Suppressor macrophage treated with lipopolysaccharide for 4 hours (primary cell): ENCODE data around the gene FBXL14.
"Not testable (repeated sequence)": the region's sequence is repeated elsewhere in the genome, so short reads cannot be mapped to it uniquely, and the experiment has no call there.

Source experiments
- DNase-seq: peaks from one replicate; pipeline ENCODE4 v3.0.0-alpha.2; 2020

Gene FBXL14

DNA sequence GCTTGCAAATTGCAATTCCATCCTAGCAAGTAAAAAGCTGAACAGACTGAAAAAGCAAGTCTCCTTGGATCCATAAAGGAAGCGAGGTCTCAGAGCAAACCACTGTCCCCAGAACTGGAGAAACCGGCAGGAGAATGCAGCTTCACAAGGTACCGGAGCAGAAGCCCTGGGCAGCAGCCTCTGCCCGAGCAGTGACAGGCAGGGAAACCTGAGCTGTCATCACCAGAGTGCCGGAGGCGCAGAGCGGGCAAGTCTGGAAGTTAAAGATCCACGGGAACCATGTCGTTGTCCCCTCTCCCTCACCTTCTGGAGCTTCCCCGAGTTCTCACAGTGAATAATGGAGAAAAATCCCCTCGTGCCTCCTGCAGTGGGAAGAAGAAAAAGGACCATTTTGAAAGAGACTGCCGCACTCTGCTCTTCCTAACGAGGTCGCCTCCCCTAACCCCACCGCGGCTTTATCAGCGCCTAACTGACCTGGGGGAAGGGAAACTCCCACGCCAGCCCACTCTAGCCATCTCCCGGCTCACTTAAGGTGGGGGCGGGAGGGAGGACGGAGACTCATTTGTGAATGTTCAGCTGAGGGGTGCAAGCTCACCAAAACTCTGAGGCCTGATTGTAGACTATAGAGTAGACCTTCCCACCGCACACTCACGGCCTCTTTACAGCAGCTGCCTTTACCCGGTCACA, 27.8 kb downstream of the FBXL14 start:
- no peak for DNase-seq

DNA sequence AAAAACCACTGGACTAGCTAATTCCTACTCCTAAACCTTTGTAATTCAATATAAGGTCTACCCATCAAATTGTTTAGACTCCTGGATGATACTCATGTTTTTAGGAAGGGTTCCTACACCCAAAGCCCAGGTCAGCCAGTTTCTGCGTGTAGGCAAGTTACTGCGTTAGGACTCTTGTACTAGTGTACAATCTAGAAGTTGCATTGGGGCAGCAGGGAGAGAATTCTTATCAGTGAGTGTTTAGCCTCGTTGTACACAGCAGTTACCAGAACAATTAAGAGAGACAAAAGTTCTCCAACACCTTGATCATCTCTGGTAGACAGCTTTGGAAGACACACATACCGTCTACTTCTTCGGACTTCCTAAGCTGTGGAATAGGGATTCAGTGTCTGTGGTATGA, 29.2 kb downstream of the FBXL14 start:
- DNase-seq: no peak

DNA sequence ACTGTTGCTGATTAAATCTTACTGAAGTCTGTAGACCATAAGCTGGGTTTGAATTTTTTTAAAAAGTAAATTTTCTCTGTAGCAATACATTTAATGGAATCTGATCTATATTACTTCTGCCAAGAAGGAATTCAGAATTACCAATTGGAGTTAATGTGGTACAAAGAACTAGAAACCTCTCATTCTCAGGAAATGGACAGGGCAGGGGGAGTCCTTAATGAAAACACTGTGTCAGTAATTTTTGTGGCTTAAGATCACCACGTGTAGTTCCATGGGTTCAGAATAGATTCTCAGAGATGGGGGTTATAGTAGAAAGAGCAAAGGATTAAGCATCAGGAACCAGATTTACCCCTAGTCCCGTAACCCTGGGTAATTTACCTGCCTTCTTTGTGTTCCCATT, 30.3 kb downstream of the FBXL14 start:
- no peak for DNase-seq

DNA sequence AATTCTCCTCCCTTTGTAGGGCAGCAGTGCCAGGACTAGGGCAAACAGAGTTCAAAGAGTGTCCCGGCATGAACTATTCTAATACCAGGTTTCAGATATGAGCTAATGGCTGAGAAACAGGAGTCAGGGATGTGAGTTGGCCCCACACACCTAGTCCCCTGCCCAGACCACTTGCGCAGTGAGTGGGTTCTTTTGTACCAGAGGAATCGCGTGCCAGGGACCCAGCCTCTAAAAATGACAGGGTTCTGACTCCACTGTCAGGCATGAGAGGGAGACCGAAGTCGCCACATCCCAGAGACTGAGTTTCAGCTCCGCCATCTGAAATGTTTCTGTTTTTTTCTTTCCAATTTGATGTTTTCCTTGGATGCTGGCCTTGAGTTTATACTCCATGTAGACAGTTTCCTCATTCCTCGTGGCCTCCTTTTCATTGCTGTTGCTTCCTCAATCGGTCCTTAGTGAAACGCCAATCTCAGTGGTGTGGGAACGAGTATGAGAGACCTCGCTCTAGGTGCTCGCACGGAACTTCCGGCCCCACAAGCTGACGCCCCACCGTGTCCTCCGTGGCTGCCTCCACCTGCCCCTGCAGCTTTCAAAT, 31.5 kb downstream of the FBXL14 start:
- no peak for DNase-seq

DNA sequence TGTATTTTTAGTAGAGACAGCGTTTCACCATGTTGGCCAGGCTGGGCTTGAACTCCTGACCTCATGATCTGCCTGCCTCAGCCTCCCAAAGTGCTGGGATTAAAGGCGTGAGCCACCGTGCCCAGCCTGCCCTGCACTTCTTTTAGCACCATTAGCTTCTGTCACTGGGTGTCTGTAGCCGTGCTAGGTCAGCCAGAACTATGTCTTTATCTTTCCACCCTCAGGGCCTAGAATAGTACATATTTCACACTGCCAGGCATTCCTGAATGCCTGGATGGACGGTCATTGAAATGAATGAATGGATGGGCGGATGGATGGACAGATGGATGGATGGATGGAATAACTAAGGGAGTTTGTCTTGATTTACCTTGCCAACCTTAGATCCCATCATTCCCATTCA, 33.7 kb downstream of the FBXL14 start:
- no peak for DNase-seq

DNA sequence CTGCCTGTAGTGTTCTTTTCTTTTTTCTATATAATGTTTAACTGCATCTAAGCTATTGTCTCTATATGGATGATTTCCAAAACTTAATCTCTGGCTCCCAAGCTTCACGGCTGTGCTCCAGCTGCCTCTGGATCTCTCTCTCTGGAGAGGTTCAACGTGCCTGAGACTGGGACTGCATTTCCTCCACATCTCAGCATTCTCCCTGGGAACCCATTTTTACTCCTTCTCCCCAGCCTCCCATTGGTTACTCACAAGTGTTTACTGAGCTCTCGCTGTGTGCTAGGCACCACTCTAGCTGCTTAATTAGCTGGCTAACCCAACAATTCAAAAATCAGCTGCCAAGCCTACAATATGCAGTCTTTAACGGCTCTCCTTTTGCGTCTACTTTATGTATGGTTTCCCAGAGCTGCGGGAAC, 34.7 kb downstream of the FBXL14 start:
- no peak for DNase-seq

DNA sequence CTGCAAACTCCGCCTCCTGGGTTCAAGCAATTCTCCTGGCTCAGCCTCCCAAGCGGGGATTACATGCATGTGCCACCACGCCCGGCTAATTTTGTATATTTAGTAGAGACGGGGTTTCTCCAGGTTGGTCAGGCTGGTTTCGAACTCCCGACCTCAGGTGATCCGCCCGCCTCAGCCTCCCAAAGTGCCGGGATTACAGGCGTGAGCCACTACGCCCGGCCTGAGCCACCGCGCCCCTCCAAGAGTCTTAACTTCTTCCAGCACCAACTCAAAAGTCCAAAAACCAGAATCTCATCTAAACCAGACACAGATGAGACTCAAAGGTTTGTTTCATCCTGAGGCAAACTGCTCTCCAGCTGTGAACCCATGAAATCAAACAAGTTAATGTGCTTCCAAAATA, 36.3 kb downstream of the FBXL14 start:
- DNase-seq: not testable (repeated sequence)

DNA sequence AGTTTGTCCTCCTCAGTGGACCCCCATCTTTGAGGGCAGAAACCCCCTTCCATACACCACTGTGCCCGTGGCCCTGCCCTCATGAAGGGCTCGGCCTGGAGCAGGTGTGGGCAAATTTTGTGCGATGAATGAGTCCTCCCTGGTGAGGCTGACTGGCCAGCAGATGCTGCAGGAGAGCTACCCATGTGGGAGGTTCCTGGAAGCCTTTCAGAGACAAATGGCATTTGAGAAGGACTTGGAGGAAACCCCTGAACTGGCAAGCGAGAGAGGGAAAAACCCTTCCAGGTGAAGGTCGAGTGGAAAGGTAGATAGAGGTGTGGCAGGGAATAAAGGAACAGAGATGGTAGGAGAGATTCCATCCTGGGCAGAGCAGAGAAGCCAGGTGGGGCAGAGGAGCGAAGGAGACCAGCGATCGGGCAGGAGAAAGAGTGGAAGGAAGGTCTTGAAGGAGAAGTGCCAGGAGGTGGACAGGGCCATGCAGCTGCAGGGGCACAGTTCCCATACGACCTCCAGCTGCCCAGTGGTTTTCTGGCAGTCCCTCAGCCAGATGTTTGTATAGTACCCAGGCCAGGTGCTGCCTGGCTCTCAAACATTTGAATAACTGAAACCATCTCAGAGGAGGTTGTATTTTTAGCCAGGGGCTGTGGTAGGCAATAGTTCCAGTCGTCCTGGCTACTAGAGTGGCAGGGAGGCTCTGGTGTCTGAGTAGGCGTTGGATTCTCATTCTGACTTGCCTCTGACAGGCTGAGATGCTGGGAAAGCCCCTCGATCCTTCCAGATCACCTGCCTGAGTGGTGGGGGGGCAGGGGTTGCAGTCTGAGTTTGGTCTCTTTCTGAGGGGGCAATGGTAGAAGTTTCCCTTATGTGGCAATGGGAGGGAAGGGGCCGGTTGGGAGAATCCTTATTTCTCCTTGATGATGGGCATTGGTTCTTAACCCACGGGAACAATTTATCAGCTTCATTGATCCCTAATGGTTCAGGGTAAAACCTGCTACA, 40.1 kb downstream of the FBXL14 start:
- DNase-seq: no peak

DNA sequence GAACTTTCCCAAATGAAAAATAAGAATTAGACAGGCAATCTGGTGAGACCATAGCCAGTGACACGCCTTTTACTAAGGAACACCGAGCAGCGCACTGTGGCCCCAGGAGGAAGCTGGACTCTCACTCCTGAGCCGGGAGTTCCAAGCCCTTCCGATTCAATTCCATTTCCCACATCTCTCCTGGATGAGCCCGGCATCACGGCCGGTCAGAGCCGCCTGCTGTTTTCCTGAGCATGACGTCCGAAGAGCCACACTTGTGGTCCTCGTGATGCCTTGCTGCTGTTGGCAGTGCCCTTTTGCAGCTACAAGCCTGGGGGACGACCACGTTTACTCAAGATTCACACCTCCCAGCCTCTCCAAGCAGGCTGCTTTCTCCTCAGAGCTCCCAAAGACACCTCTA, 40.8 kb downstream of the FBXL14 start:
- no peak for DNase-seq

DNA sequence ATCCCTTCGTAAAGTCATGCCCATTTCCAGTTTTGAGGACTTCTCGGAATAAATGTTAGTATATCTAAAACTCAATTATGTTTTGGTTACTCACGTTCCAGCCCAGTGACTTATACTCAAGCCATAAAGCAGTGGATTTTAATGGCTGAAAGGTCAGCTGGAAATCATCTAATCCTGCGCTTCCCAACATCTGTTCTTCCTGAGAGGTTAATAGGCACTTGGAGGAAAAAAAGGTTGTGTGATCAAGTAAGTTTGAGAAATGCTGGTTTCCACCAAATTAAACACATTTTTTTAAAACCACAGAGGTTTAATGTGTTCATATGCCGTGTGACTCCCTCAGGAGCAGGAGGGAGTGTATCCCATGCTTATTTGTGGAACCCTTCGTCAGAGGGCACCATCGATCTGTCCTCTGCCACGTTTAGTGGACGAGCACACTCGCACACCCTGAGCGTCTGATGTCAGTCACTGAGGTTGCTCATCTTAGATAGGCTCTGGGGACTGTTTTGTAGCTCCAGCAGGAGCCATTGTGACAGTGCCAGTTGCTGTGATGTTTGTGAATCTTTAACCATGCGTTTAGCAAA, 41.4 kb downstream of the FBXL14 start:
- DNase-seq: no peak

DNA sequence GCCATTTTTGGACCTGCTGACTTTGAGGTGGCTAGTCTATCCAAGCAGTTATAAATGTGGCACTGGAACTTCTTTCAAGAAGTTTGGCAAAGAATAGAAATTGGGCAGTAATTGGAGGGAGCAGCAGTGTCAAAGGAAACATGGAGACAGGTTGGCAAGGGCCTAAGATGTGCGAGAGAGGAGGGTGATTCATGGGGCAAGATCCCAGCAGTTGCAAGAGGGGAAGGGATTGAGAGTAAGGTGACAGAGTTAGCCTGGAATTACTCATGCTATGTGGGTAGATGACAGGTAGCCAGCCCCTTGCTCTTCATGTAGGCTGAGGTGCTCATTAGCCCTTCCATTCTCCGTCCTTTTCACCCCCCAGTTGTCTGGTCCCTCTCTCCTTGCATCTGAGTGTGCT, 42.2 kb downstream of the FBXL14 start:
- DNase-seq: no peak

DNA sequence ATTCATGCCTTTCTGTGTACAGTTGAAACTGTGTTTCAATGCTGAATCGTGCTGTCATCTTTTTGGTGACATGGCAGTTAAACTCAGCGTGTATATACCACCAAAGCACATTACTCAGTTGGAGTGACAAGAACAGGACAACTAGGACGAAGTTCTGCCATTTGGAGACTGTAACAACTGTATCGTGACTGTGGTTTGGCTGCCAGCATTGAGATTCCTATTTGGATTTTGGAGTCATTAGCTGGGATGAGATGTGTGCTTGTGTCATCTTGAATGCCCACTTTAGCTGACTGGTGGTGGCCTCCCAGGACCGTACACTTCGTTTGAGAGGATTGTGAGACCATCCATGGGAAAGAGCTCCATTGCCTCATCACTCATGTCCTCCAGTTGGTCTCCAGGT, 42.9 kb downstream of the FBXL14 start:
- DNase-seq: no peak

DNA sequence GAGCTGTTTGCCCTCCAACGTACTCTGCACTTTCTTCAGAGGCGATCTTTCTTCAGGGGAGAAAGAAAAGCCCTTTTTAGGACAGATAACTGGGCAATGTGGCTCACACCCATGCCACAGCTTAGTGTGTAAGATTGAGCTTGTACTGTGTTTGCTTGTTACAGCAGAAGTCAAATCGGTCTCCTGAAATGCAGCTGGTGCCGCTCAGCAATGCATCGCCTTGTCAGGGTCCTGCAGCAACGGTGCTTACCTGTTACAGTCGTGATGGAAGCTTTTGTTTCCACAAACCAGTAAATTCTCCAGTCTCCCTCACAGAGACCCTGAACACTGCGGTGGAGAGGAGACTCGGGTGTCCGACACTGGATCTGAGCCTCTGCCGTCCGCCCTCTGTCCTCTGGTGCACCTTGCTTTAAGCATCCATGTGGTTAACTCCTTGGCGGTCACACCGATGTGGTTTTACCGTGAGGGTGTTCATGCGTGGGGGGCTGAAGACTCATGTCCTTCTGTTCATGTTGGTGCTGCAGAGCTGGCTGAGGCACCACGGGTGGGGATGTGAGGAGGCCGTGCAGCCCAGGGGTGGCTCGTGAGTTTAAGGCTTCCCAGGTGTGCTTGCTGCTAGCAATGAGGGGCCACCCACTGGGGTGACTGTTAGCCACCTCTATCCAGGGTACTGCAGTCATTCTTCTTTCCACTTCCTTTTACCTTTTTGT, 47.3 kb downstream of the FBXL14 start:
- no peak for DNase-seq

DNA sequence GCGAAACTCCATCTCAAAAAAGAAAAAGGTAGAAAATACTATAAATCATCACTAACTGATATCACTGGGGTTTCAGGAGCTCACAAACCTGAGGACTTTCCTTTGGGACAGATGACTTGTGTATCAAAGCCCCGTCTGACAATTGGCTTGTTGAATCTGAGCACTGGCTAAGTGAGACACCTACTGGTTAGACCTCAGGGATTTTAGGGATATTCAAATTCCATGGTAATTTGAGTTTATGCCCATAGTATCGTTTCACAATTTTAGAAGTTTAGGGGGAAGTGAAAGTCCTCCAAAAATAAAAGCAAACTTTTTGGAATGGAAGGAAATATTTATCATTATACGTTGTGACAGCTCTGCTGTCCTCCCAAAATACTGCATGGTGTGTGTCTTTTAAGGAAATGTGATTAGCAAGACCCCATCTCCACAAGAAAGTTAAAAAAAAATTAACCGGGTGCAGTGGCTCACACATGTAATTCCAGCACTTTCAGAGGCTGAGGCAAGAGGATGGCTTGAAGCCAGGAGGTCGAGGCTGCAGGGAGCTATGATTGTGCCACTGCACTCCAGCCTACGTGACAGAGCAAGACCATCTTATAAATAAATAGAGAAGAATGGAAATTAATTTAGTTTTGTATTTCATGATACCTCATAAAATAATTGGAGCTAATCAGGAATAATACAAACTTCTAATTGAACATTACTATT, 49.2 kb downstream of the FBXL14 start:
- DNase-seq: peak; percentile 79

DNA sequence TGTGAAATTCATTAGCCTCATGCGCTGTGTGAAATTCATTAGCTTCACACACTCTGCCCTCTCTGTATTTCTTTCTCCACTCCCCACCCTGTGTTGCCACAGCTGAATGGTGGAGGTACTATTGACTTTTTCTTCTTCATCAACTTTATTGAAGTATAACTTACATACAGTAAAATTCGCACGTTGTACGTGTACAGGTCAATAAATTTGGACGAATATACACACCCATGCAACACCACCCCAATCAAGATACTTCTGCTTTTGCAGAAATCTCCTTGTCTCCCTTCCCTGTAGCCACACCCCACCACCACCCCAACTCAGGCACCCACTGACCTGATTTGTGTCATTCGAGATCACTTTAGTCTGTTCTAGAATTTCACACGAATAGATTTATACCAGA, 51.8 kb downstream of the FBXL14 start:
- DNase-seq: no peak

DNA sequence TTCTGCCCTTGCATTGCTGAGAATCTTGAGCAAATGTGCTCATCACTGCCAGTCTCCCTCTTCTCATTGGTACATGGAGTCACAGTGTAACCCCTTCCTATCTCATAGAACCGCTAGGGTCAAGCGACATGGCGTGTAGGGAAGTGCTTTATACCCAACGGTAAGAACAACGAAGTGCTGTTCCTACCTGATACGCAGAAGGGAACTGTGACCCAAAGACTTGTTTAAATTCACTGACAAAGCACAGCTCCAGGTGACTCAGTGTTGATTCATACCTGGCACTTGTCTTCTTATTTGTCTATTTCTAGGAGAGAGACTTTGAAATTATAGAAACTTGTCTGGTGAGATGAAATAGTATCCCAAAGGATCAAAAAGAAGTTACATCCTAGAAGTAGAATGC, 53.7 kb downstream of the FBXL14 start:
- no peak for DNase-seq

DNA sequence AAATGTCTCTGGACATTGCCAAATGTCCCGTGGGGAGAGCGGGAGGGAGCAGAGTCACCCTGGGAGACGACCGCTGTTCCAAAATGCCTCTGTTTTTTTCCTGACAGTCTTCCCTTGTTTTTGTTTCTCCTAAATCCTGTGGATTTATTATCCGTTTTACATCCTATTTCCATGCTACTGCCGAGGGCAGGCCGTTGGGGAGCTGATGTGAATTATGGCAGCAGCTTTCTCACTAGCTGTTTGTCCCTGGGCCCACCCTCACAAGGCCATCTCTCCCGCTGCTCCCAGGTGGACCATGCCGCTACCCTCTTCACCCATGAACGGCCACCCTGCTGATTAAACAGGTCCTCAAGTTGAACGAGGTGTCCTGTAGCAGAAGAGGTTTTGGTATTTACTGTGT, 55.2 kb downstream of the FBXL14 start:
- DNase-seq: no peak

DNA sequence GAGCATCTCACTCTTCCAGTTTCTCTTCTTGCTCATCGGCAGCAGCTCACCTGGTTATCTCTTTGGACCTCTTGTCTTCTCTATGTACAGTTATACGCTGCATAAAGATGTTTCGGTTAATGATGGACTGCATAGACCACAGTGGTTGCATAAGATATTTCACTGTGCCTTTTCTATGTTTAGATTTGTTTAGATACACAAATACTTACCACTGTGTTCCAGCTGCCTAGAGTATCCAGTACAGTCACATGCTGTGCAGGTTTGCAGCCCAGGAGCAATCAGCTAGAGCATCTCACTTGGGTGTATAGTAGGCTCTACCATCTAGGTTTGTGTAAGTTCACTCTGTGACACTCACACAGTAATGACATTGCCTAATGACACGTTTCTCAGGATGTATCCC, 57.6 kb downstream of the FBXL14 start:
- DNase-seq: no peak

DNA sequence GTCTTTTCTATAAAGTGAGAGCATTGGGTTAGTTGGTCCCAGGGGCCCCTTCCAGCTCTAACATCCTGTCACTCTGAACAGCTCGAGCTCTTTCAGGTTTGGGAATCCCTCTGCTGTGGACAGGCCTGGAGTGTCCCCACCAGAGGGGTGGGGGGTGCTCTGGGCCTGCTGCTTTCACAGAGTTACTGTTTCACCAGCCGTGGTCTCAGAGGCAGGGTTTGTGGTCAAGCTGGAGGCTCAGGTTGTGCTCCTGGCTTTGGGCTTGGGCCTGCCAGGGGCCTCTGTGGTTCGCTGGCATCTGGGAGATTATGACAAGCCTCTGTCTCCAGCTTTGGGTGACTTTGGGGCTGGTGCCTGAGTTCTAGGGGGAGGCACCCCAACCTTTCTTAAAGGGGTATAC, 59.6 kb downstream of the FBXL14 start:
- no peak for DNase-seq

DNA sequence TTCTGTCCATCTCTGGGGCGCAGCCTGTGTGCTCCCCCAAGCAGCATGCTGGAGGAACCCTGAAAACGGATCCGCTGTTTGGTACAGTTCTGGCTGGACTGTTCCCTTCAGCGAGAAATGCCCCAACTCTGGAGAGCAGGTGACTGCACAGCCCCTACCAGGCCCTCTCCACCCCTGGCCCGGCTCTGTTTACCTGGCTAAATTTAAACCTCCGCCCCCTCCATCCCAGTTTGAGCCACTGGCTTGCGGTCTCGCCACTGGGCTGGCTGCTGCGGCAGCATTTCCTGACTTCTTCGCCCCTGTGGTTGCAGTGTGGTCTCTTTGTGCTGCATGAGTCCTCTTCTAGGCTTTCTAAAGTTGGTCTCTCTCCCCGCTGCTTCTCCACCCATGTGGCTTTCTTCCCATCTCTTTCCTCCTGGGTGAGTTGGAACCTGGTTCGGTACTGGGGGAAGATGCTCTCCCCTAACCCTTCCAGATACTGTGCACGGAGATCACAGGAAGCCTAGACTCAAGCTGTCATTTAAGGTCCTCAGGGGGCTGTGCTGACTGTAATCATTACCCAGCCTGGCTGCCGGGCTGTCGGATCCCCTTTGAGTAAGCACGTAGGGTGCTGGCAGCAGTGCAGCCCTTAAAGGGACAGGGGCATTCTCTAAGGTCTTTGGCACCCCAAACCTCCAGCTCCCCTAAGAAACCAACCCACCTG, 60.6 kb downstream of the FBXL14 start:
- no peak for DNase-seq

DNA sequence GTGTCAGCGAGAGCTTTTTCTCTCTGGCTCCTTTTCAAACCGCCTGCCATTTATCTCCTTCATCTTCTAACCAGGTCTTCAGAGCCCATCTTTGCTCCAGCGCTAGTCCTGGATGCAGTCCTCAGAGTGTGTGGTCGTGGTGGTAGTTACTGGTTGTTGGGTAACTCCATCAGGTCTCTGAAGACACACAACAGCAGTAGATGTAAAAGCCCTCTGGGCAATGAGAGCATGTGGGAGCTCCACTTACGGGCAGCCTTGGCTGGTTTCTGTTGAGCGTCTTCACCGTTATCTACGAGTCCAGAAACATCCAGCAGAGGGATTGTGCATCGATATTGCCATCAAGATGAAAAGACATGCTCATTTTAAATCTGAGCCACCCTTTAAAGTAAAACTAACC, 61.2 kb downstream of the FBXL14 start:
- peak; percentile 28 for DNase-seq
